Ishikawa (cell line): ENCODE data around the gene RAB22A.

Source experiments
- CEBPB ChIP-seq: IDR thresholded peaks from 2 replicates; pipeline ENCODE4 v1.6.1; 2012
- CREB1 ChIP-seq: IDR thresholded peaks from 2 replicates; pipeline ENCODE4 v1.6.1; 2012; ENCODE audit warnings: low read depth
- EGR1 ChIP-seq: IDR thresholded peaks from 2 replicates; pipeline ENCODE4 v1.6.1; 2012
- EP300 ChIP-seq: IDR thresholded peaks from 2 replicates; pipeline ENCODE4 v1.6.1; 2012; ENCODE audit warnings: borderline replicate concordance
- FOXM1 ChIP-seq: IDR thresholded peaks from 2 replicates; pipeline ENCODE4 v1.6.1; 2012; ENCODE audit warnings: low read depth, borderline replicate concordance
- NFIC ChIP-seq: IDR thresholded peaks from 2 replicates; pipeline ENCODE4 v1.6.1; 2012
- RAD21 ChIP-seq: IDR thresholded peaks from 2 replicates; pipeline ENCODE4 v1.6.1; 2012; ENCODE audit warnings: low read depth
- TAF1 ChIP-seq: IDR thresholded peaks from 2 replicates; pipeline ENCODE4 v1.6.1; 2012; ENCODE audit warnings: low read depth, mild to moderate bottlenecking
- TCF12 ChIP-seq: IDR thresholded peaks from 2 replicates; pipeline ENCODE4 v1.6.1; 2012; ENCODE audit warnings: low read depth
- TEAD4 ChIP-seq: IDR thresholded peaks from 2 replicates; pipeline ENCODE4 v1.6.1; 2012
- YY1 ChIP-seq: IDR thresholded peaks from 2 replicates; pipeline ENCODE4 v1.6.1; 2012; ENCODE audit warnings: low read depth
- ZBTB7A ChIP-seq: IDR thresholded peaks from 2 replicates; pipeline ENCODE4 v1.6.1; 2012; ENCODE audit warnings: low read depth
- TF ChIP-seq, protein P1 (sequence below): IDR thresholded peaks from 2 replicates; pipeline ENCODE4 v1.6.1; 2012
- TF ChIP-seq, protein P2 (sequence below): IDR thresholded peaks from 2 replicates; pipeline ENCODE4 v1.6.1; 2012; ENCODE audit warnings: low read depth, mild to moderate bottlenecking
- TF ChIP-seq, protein P3 (sequence below): IDR thresholded peaks from 2 replicates; pipeline ENCODE4 v1.6.1; 2012

Gene RAB22A

DNA sequence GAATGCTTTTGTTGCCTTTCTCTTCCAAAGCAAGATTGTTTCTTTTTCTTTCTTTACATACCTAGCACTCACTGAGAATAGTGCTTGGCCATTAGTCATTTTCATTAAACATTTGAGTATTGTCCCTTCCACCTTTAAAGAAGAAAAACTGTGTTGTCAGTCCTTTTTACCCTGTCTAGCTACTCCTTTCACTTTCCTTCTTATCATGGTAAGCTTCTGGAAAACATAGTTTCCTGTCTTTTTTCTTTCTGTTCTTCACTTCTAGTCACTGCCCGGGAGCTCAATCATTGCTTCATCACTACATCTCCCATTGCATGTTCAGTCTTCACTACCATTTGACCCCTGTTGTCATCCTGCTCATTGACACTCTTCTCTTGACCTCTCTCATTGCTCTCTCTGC lies 91.6 kb downstream of the RAB22A start:
- TF ChIP-seq TAF1 (no peak), ZBTB7A (no peak), CREB1 (no peak)

DNA sequence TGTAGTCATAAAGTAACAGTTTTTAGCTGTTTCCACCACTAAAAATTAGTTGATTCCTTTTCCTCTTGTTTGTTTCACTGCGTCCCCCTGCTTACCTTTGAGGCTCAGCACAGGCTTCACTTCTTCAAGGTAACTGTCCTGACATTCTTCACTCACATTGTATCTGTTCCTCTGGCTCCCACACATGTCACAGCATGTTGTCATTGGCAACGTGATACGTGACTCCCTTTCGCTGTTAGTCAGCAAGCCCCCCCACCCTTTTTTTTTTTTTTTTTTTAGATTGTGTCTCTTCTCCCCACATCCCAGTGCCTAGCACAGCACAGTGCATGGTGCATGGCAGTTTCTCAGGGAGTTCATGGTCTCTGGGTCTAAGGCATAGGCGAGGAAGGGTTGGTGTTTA lies 92.8 kb downstream of the RAB22A start:
- TF ChIP-seq NFIC (no peak), YY1 (no peak), RAD21 (no peak), CREB1 (no peak)

DNA sequence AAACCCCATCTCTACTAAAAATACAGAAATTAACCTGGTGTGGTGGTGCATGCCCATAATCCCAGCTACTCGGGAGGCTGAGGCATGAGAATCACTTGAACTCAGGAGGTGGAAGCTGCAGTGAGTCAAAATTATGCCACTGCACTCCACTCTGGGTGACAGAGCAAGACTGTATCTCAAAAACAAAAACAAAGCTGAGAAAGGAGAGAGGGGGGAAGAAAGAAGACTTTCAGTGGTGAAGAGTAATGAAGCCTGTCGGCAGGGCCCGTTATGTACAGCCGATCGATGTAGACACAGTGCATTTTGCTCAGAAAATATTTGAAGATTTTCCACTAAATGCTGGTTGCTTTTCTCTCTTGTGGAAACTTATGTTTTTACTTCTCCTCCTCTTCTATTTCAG lies 93.3 kb downstream of the RAB22A start:
- TF ChIP-seq, protein P1, sequence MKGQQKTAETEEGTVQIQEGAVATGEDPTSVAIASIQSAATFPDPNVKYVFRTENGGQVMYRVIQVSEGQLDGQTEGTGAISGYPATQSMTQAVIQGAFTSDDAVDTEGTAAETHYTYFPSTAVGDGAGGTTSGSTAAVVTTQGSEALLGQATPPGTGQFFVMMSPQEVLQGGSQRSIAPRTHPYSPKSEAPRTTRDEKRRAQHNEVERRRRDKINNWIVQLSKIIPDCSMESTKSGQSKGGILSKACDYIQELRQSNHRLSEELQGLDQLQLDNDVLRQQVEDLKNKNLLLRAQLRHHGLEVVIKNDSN, result no peak
- TF ChIP-seq EGR1, result no peak
- no peak for TF ChIP-seq RAD21
- TF ChIP-seq TAF1, result no peak
- no peak for TF ChIP-seq ZBTB7A
- no peak for TF ChIP-seq YY1
- TF ChIP-seq CEBPB, result no peak
- TF ChIP-seq, protein P2, sequence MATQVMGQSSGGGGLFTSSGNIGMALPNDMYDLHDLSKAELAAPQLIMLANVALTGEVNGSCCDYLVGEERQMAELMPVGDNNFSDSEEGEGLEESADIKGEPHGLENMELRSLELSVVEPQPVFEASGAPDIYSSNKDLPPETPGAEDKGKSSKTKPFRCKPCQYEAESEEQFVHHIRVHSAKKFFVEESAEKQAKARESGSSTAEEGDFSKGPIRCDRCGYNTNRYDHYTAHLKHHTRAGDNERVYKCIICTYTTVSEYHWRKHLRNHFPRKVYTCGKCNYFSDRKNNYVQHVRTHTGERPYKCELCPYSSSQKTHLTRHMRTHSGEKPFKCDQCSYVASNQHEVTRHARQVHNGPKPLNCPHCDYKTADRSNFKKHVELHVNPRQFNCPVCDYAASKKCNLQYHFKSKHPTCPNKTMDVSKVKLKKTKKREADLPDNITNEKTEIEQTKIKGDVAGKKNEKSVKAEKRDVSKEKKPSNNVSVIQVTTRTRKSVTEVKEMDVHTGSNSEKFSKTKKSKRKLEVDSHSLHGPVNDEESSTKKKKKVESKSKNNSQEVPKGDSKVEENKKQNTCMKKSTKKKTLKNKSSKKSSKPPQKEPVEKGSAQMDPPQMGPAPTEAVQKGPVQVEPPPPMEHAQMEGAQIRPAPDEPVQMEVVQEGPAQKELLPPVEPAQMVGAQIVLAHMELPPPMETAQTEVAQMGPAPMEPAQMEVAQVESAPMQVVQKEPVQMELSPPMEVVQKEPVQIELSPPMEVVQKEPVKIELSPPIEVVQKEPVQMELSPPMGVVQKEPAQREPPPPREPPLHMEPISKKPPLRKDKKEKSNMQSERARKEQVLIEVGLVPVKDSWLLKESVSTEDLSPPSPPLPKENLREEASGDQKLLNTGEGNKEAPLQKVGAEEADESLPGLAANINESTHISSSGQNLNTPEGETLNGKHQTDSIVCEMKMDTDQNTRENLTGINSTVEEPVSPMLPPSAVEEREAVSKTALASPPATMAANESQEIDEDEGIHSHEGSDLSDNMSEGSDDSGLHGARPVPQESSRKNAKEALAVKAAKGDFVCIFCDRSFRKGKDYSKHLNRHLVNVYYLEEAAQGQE, result no peak
- no peak for TF ChIP-seq EP300
- no peak for TF ChIP-seq FOXM1
- TF ChIP-seq, protein P3, sequence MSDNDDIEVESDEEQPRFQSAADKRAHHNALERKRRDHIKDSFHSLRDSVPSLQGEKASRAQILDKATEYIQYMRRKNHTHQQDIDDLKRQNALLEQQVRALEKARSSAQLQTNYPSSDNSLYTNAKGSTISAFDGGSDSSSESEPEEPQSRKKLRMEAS, result no peak
- no peak for TF ChIP-seq CREB1
- no peak for TF ChIP-seq NFIC
- no peak for TF ChIP-seq TEAD4
- TF ChIP-seq TCF12, result no peak

DNA sequence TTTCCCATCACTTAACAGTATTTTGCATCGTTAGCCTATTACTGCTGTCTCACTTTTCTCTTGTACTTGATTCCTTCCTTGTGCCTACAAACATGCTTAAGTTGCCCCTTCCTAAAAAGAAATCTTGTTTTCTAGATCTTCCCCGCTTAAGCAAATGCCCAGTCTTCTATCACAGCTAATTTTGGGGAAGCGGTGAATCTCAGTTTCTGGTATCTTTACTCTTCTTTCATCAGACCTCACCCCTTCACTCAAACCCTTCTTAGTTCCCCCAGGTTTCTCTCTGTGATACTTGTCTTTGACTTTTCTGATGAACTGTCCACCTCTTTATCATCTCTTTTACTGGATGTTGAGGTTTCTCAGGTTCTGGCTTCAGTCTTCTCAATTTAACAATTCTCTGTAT lies 93.8 kb downstream of the RAB22A start:
- no peak for TF ChIP-seq EP300

DNA sequence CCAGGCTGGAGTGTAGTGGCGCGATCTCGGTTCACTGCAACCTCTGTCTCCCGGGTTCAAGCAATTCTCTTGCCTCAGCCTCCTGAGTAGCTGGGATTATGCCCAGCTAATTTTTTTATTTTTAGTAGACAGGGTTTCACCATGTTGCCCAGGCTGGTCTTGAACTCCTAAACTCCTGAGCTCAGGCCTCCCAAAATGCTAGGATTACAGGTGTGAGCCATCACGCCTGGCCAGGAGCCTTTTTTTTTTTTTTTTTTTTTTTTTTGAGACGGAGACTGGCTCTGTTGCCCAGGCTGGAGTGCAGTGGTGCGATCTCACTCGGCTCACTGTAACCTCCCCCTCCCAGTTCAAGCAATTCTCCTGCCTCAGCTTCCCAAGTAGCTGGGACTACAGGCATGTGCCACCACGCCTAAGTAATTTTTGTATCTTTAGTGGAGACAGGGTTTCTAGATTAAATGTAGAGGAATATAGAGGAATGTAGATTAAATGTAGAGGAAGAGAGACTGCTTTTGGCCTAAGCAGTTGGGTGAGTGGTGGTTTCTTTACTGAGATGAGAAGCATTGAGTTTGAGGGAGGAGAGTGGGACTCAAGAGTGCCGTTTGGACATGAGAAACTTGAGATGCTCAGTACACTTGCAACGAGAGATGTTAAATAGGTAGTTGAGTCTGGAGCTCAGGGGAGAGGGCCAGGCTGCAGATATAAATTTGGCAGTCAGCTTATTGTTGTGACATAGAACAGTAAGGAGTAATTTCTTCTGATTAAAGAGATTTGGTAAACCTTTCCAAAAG lies 96.2 kb downstream of the RAB22A start:
- TF ChIP-seq FOXM1, result no peak
- TF ChIP-seq RAD21, result no peak
- TF ChIP-seq, protein P1, result no peak
- TF ChIP-seq TAF1, result no peak
- TF ChIP-seq TCF12, result no peak
- TF ChIP-seq EP300, result no peak
- no peak for TF ChIP-seq ZBTB7A
- TF ChIP-seq NFIC, result no peak
- TF ChIP-seq TEAD4, result no peak
- TF ChIP-seq, protein P2, result no peak
- no peak for TF ChIP-seq EGR1
- TF ChIP-seq CEBPB, result no peak
- TF ChIP-seq, protein P3, result no peak
- no peak for TF ChIP-seq CREB1
- no peak for TF ChIP-seq YY1

DNA sequence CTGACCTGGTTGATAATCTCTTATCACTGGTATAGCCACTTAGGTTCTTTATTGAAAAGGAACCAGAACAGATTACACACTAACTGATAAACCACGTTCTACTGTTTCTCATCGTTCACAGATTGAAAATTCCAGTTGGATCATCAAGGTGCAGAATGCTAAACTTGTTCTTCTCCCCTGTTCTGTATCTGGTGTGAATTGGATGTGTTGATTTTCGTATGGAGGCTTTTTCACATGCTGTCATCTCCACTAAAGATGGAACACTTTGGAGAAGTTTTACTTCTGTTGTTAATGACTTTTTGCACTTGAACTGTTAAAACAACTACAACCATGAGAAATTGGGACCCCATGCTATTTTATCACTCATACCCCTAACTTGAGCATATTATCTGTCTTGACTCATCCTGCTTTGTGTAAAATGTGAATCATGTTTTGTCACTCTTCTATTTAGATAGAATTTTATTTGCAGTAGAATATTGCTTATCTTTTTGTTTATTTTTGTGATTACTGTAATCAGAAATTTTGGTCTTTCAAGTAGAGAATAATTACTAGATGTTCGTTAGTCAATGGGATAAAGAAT lies 97.0 kb downstream of the RAB22A start:
- TF ChIP-seq, protein P2, result no peak
- TF ChIP-seq, protein P3, result no peak
- TF ChIP-seq EGR1, result no peak
